OCI-M2 (cell line): ENCODE measurements around the gene CELA1.
"Not testable (repeated sequence)": the region's sequence is repeated elsewhere in the genome, so short reads cannot be mapped to it uniquely, and the experiment has no call there.

Experiments
- DNase-seq: peaks from one replicate; lab custom pipeline; 2025; ENCODE audit not compliant: unreplicated experiment; lab: John Stamatoyannopoulos, UW

CELA1 gene

DNA sequence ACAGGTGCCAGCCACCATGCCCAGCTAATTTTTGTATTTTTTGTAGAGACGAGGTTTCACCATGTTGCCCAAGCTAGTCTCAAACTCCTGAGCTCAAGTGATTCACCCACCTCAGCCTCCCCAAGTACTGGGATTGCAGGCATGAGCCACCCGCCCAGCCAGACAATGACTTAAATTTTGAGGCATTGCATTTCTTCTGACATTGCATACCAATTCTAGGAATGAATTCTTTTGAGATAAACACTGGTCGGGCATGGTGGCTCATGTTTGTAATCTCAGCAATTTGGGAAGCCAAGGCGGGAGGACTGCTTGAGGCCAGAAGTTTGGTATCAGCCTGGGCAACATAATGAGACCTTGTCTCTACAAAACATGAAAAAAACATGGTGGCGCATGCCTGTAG lies 2.5 kb upstream of the CELA1 start:
- DNase-seq, result no peak

DNA sequence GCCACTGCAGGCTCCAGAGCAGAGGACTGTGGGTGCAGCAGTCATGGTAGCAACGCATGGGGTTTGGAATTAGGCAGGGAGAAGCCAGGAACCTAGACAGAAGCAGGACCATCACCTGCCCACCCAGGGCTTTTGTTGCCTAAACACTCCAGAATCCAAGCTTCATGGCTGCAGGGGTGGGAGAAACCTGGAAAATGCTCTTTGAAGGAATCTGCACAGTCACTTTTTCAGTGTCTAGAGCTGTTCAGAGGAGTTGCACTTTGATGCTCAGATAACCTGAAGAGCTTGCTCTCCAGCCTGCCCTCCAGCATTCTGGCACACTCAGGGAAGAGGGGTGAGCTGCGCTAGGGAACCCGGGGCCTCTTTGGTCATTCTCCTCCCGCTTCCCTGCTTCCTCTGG lies 1.6 kb upstream of the CELA1 start:
- DNase-seq, result no peak

DNA sequence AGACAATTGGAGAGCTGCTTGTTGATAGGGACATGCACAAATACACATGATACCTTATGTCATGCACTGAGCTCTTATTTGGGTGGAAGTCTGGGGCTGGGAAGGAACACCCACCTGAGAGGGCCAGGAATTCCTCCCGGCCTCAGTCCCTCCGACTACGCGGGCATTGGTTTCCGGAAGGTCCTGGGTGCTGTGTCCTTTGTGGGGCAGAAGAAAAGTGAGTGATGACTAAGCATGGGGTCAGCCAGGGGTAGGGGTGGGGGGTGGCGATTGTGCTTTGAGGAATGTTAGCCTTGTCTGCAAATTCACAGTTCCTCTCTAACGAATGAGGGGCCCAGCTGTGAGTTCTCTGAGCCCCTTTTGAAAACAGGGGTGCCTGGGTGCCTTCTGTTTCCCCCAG lies 798 bp downstream of the CELA1 start:
- no peak for DNase-seq

DNA sequence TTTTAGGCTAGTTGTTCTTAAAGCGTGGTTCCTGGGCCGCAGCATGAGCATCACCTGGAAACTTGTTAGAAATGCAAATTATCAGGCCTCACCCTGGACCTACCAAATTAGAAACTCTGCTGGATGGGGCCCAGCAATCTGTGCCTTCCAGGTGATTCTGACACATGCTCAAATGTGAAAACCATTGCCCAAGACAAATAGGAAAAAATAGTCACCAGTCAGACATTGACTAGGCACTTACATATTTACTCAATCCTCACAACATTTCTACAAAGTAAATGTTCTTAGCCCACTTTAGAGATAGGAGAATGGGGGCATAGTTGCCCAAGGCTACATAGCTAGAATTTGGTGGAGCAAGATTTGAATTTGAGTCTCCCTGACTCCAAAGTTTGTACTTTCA lies 3.3 kb downstream of the CELA1 start:
- DNase-seq, result no peak

DNA sequence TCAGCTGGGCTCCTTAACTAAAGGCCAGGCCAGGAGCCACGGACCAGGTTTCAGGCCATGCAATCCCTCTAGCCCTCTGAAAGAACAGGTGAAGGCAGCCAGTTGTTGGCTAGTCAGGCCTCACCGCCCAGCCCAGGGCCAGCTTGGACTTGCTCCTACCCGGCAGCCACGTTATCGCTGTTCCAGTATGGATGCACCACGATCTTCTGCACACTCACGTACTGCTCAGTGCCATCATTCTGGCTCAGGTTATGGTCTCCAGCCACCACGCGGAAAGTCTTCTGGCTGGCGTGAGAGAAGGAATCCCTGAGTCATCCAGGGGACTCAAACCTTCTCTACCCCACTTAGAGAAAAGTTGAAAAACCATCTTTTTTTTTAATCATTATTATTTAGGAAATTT lies 4.1 kb downstream of the CELA1 start:
- DNase-seq, result no peak

DNA sequence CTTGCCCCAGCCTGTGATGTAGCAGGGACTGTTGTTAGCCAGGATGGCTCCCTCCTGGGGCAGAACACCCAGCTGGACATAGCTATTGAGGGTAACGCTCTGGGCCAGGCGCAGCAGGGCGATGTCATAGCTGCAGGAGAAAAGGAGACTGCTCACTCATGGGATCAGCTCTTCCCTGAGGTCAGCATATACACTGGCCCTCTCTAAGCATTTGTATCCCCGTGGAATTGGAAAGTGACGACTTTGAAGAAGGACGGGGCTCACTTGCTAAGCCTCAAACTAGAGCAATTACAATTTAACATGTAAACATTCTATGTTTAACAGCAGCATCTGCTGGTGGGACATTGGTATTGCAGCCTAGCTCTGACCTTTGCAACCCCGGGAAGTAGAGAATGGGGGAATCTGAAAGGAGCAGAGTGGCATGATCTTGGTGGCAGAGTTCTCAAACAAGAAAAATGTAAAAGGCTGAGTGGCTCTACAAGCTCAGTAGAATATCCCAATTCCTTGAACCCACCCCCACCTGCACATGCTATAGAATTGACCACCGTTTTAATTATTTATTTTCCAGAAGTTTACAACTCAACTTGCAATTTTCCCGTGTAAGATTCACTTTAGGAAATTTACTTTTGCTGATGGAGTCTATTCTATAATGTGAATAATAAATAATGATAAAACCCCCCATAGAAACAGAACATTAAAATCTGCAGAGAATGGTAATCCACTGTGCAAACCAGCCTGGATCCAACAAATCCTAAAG lies 5.0 kb downstream of the CELA1 start:
- DNase-seq, result peak; percentile 22

DNA sequence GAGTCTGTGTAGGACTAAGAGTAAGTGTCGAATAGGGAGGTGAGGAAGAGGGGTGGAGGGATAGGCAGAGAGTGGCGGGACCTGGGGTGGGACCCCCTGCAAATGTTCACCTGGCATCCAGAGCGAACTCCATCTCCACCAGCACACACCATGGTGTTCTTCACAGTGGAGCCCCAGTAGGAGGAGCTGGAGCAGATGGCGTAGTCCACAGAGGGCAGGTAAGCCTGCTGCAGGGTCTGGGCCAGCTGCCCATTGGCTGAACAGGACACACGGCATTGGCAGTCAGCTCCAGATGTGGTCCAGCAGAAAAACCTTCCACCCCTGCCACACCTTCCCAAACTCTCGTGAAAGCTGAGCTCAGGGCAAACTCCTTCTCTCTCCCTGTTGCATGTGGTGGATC lies 6.7 kb downstream of the CELA1 start:
- no peak for DNase-seq

DNA sequence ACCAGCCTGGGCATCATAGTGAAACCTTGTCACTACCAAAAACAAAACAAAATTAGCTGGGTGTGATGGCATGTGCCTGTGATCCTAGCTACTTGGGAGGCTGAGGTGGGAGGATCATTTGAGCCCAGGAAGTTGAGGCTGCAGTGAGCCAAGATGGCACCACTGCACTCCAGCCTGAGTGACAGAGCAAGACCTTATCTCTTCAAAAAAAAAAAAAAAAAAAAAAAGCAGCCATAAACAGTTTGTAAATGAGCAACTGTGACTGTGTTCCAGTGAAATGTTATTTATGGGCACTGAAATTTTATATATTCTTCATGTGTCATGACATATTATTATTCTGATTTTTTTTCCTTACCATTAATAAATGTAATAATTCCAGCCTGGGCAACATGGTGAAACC lies 9.1 kb downstream of the CELA1 start:
- DNase-seq, result not testable (repeated sequence)

DNA sequence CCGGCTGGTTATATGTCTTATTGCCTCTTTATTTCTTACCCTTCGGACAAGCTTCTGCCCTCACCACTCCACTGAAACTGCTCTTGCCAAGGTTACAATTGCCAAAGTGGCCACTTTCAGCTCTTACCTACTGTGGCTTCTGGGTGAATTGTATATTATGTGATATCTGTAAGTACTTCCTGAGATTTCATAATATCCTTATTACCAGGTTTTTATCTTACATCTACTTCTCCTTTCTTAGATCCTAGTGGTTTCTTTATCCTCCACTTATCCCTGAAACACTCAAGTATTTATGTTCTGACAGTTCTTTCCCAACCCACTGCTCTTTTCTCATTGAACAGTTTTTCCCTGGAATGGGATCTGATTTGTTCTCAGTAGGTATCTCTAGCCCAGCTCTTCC lies 10.5 kb downstream of the CELA1 start:
- DNase-seq, result no peak

DNA sequence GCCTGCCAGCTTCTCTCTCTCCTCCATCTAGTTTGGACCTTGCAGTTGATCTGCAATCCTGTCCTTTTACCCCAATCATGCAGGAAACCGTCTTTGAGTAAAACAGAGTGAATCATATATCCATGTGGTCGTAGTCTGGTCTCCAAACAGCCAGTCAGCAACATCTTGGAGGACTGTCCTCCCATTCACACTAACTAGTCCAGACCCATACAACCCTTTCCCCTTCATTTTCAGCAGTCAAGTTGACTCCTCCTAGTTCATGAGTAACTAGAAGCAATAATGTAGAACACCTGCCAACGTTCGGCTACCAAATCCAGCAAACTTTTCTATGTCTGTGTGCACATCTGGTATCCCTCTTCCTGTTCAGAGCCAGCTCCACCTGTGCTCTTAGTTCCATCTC lies 11.7 kb downstream of the CELA1 start:
- DNase-seq, result no peak

DNA sequence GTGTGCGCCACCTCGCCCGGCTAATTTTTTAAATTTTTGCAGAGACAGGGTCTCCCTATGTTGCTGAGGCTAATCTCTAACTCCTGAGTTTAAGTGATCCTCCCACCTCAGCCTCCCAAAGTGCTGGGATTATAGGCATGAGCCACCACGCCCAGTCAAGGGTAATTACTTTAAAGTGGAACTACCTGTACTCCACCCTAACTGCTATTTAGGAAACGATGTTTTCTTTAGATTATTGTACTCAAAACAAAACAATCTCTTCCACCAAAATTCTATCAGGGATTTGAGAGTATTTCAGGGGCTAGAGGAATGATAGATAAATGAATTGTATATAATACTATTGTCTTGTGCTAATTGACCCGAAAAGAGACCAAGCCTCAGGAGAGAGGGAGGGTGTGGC lies 12.9 kb downstream of the CELA1 start:
- no peak for DNase-seq

DNA sequence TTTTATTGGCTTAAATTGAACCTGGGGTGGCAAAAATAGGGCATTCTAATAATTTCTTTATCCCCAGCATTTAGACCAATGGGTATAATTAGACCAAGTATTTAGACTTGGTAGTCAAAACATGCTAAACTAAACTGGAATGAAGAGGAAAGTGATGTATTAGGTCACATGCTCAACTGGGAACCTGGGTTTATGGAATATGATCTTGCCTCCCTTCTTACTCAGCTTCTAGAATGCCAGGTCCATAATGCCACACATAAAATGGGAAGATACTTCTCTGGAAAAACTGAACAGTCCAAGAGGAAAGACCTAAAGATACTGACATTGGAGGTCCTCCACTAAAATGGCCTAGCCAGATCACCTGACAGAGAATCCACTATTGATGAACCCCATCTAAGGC lies 16.3 kb downstream of the CELA1 start:
- no peak for DNase-seq

DNA sequence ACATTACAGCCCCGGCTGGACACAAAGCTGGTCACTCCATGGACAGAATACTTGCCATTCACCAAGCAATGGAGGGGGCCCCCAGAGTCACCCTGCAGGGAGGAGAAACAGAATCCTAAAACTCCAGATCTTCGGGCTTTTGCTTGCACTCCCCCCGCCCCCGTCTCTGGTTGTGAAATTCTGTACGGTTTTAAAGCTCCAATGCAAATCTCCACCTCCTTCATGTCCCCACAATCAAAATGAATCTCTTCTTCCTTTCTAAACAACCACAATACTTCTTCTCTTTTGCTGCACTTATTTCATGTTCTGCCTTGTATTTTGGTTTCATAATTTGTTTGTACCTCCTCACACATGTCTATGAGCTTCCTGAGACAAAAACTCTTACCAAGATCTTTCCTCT lies 16.7 kb downstream of the CELA1 start:
- no peak for DNase-seq

DNA sequence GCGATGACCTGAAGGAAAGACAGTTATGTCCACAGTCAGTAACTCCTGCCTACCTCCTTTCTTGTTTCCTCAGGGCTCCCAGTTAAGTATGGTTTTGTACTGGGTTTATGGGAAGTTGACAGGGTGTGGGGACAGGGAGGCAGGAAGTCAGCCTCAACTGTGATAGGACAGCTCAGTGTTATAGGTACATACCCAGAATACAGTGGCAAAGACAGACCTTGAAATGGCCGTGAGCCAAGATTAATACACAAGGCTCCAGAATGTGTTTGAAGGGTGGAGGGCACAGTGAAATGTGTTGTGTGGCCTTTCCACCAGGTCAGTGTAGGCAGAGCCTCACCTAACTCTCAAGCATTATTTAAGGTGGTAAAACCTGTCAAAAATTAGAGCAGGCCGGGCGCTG lies 17.9 kb downstream of the CELA1 start:
- no peak for DNase-seq

DNA sequence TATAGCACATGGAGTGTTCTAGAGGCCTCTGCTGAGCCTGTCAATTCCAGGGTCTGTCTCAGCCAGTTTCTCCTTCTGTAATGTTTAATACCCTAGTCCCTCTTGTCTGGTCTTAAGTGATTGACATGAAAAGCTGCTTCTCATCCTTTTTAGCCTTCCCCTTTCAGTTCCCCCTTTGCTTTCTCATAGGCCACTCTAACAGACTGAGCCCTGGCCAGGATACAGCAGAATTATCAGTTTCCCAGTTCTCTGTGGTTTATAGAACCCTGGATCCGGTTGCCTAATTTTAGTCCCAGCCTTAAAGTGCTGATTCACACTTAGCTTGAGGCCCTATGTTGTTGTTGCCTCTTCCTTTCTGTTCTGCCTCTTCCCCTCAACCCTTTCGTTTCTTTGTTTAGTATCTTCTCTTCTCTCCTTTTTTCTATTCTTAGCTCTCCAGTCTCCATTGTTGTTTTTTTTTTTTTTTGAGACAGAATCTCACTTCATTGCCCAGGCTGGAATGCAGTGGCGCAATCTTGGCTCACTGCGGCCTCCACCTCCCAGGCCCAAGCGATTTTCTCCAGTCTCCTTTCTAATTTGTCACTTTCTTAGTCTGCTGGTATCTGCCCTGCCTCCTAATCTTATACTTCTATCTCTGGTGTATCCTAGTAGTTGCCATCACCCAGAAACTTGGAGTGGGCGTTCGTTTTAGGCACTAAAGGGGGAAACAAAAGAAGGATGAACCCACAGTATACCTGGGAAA lies 19.6 kb downstream of the CELA1 start:
- peak; percentile 88 for DNase-seq

DNA sequence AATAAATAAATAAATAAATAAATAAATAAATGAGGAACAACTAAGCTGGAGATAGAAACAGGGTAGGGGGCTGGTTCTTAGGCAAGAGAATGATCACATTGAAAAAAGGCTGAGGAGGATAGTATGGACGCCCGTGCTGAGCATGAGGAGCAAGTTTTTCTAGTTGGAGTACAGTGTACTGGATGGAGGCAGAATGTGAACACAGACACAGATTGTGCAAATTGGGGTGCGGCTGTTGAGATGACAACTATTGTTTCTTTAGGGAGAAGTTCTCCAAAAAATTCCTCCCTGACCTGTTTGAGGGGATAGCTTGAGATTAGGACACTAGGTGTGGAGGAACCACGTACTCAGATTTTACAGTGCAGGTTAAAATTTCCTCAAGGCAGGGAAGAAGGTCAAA lies 21.5 kb downstream of the CELA1 start:
- no peak for DNase-seq

DNA sequence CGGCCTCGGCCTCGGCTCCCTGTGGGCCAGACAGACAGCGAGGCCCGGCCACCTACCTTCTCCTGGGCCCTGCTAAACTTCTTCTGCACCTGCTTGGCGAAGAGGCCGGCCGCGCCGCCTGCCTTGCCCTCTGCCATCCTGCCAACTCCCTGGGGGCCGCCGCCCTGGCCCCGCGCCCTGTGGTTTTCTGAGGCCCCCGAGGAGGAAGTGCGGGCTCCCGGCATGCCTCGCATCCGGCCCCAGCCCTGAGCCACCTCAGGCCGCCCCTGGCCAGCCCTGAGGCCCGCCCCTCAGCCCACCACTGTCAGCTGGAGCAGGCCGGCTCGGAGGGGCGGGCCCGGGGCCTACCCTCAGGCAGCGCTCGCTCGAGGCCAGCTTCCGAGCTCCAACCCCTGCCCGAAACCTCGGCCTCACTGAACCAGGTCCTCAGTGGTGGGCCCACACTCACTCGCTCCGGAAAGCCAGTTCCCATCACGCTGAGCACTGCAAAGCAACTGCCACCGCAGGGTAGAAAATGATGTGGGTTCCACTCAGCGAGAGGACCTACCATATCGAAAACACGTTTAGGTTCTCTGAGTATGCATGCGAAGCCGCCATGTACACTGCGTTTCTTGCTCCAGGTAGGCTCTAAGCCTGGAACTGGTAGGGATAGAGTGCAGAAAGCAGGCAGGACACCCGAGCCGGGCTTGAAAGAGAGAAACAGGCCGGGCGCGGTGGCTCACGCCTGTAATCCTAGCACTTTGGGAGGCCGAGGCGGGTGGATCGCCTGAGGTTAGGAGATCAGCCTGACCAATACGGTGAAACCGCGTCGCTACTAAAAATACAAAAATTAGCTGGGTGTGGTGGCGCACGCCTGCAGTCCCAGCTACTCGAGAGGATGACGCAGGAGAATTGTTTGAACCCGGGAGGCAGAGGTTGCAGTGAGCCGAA lies 22.2 kb downstream of the CELA1 start, which contains the start of gene BIN2:
Gene BIN2, minus strand, starts transcription at position 209 of the 930 bp plus-strand sequence. Its CDS starts 72 bp downstream, at position 137.
- no peak for DNase-seq

DNA sequence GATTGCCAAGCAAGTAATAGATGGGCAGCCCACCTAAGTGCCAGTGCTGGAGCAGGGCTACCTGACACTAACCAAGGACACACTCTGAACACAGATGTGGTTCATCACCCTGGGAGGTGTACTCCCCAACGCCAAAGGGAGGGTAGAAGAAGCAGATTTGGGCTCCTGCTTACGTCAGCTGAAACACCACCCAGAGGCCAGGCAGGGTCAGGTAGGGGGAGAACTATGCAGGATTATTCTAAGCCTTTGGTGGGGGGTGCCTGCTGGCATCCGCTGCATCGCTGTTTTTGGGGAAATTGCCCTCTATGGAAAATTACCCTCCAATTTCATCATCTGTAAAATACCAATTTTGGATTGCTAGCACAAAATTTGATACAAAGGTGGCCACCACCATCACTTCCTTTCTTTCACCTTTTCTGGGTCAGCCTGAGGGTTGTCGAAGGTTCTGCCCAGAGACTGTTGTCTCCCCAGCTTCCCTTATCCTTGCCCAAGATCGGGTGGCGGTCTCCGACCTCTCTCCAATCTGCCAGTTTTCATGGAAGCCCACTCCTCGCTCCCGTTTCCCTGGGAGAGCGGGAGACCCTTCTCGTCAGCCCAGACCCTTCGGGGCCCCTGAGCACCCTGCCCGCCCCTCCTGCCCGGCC lies 23.0 kb downstream of the CELA1 start:
- DNase-seq, result no peak

DNA sequence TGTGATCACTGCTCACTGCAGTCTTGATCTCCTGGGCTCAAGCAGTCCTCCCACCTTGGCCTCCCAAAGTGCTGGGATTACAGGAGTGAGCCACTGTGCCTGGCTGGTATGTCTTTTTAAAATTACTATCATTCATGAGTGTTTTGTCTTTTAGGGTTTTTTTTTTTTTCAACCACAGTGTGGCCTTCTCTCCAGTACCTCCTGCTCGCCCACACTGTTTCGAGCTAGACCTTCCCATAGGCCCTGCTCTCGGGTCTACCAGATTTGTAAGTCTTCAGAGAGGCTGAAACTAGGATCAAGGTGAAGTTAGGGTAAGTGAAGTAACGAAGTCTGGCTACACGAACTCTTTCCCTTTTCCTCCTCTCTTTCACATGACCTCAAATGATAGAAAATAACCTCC lies 24.0 kb downstream of the CELA1 start:
- no peak for DNase-seq

DNA sequence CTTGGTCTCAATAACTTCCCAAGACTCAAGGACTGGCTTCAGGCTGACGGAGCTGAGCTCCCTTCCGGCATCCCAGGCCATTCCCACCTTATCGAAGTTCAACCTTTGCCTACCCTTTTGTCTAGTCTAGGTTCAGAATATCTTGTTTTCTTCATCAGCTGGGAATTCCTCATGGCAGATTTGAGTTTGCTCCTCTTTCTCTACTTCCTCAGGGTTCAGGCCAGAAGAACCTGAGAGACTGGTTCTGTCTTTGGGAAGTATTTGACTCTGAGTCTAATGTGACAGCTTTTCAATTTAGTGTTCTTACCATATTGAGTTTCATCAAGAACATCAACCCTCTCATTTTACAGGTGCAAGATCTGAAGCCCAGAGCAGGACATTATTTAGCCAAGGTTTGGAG lies 24.6 kb downstream of the CELA1 start:
- DNase-seq, result no peak

DNA sequence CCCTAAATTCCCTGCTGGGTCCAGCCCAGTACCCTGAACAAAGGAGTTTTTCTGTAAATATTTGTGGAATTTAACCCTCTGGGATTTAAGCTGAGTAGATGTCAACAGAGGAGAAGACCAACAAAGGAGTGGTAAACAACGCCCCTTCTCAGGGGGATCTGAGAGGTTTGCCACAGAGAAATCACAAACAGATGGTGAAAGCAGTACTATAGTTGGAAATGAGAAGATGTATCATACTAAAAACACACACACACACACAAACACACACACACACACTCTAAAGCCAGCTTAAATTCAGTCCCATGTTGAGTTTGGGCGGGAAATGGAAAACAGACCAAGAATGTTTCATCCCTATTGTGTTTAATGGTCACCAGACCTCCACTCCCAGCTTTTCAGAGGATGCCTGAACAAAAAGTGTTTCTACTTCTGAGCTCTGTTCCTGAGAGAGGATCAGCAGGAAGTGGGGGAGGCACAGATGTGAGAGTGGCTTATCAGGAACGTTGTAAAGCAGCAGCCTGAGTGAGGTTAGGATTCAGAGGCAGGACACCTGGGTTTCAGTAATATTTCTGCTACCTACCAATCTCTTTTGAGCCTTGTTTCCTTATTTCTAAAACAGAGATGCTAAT lies 25.7 kb downstream of the CELA1 start:
- peak; percentile 3 for DNase-seq
